Choroid plexus epithelial cell (primary cell): ENCODE measurements around the gene DHPS.
A peak's percentile ranks its signal among the peaks of the same experiment; 100 is the strongest.
"Not testable (repeated sequence)": the region's sequence is repeated elsewhere in the genome, so short reads cannot be mapped to it uniquely, and the experiment has no call there.

ENCODE experiments used
- DNase-seq: peaks from one replicate; pipeline ENCODE4 v3.0.0-alpha.2; 2010; ENCODE audit warnings: low read depth
- H3K4me3 ChIP-seq: 2 replicates; pipeline ENCODE4 v1.5.1; 2011; ENCODE audit warnings: low read depth, mild to moderate bottlenecking, control low read depth, low read length, moderate library complexity
- TF ChIP-seq, protein P1 (sequence below): conservative IDR thresholded peaks from 2 replicates; pipeline ENCODE4 v1.5.1; 2011; ENCODE audit warnings: low read depth, mild to moderate bottlenecking, control low read depth, inconsistent platforms, low read length, moderate library complexity

The DHPS gene

DNA sequence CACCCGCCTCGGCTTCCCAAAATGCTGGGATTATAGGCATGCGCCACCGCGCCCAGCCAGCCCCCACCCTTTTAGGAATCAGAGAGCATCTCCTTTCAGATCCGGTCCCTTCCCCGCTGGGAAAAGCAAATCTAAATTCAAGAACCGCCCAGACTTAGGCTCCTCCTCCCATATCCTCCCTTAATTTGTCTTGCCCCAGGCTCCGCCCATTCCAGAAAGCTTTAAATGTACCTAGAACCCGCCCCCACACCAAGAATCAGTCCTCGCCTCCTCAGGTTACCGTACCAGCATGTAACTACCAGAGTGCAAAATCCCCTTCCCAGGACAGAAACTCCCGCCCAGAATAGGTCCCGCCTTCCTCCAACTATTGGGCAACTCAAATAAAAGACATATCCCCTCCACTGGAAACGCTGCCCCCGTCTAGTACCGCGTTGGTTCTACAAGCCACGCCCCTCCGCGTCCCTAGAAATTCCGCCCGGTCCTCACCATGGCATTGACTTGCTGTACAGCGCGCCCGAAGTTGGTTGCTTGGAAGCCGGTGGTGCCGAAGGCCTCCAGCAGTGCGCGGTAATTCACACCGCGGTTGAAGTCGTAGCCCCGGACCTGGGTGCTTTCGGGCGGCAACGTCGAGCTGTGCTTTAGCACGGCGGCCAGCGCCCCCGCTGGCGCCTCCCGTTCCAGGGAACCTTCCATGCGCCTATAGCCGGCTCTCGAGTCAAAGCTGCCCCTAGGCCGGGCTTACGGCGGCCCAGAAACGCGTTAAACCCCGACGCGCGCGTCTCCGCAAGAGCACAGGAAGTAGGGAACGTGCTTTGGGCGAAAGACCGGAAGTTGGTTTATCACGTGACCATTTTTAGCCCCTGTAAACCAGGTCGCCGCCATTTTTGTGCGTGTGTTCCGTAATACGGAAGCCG, at the start of gene DHPS:
DHPS (minus strand) TSS at position 807 of the 914 bp plus-strand sequence; CDS start at position 693, 114 bp downstream.
- peak within 1 kb of the TSS; percentile 97 for H3K4me3 ChIP-seq
- peak; percentile 99 for DNase-seq
- TF ChIP-seq, protein P1, sequence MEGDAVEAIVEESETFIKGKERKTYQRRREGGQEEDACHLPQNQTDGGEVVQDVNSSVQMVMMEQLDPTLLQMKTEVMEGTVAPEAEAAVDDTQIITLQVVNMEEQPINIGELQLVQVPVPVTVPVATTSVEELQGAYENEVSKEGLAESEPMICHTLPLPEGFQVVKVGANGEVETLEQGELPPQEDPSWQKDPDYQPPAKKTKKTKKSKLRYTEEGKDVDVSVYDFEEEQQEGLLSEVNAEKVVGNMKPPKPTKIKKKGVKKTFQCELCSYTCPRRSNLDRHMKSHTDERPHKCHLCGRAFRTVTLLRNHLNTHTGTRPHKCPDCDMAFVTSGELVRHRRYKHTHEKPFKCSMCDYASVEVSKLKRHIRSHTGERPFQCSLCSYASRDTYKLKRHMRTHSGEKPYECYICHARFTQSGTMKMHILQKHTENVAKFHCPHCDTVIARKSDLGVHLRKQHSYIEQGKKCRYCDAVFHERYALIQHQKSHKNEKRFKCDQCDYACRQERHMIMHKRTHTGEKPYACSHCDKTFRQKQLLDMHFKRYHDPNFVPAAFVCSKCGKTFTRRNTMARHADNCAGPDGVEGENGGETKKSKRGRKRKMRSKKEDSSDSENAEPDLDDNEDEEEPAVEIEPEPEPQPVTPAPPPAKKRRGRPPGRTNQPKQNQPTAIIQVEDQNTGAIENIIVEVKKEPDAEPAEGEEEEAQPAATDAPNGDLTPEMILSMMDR: no peak

DNA sequence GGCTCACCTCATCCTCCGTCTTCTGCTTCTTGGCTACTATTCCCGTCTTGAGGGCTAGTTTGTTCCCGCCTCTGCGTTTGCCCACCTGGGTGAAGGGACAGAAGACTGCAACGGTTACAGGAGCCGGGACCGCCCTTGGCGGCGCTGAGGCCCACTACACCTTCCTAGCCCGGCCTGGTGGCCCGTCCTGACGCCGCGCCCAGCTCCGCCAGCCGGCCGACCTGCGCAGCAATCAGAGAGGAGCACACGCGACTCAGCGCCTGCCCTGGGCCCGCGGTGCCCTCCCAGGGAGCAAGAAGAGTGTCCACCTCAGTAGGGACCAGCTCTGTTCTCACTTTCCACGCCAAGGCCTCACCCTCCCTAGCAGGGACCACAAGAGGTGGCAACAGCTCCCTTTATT, 49.7 kb upstream of the DHPS start:
- TF ChIP-seq, protein P1: no peak
- no peak for DNase-seq
- H3K4me3 ChIP-seq: no peak overlapping the region

DNA sequence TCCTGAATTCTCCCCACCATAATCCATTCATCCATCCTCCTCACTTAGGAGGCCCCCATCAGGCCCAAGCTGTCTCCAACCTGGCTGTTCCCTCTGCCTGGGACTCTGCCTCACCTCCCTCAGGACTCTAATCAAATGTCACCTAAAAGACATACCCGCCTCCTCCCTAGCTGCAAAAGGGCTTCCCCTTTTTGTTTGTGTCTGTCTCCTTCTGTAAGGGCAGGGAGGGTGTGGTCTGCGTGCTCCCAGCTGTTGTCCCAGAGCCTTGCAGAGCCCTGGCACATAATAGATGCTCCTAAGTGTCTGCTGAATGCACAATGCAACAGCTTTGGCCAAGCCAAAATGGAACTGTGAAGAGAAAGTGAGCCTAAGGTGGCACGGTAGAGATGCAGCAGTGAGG, 48.4 kb upstream of the DHPS start:
- no peak for DNase-seq
- TF ChIP-seq, protein P1: no peak

DNA sequence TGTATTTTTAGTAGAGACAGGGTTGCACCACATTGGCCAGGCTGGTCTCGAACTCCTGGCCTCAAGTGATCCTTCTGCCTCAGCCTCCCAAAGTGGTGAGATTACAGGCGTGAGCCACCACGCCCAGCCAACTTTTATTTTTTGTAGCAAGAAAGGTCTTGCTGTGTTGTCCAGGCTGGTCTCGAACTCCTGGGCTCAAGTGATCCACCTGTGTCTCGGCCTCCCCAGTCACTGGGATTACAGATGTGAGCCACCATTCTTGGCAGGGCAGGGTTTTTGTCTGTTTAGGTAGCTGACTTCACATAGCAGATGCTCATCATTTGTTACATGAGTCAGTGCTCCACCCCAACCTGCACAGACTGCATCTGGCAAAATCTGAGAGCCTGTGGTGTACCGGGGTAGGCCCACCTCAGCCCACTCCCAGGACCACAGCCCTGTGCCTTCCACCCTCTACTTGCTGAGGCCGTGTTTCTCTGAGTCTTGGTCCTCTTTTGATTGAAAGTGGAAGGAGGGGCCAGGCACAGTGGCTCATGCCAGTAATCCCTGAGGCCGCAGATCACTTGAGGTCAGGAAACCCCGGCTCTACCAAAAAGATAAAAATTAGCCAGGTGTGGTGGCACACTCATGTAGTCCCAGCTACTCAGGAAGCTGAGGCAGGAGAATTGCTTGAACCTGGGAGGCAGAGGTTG, 46.2 kb upstream of the DHPS start:
- no peak for DNase-seq
- no peak overlapping the region for H3K4me3 ChIP-seq
- TF ChIP-seq, protein P1: no peak

More for the DNA sequence above, 48.4 kb upstream of the DHPS start:
- H3K4me3 ChIP-seq: no peak overlapping the region

DNA sequence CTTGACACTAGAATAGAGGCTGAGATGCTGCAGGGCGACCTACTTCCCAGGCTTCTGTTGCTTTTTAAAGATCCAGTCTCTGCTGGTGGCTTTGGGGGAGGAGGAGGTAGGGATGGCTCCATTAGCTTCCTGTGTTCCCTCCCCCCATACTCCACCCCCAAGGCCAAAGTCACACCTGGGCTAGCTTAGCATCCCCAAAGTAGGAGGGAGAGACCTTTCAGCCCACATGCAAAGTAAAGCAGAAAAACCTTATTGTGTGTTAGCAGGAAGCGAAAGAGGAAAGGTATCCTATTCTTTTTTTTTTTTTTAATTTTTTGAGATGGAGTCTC, 45.3 kb upstream of the DHPS start:
- TF ChIP-seq, protein P1: no peak
- DNase-seq: no peak
- H3K4me3 ChIP-seq: no peak overlapping the region

DNA sequence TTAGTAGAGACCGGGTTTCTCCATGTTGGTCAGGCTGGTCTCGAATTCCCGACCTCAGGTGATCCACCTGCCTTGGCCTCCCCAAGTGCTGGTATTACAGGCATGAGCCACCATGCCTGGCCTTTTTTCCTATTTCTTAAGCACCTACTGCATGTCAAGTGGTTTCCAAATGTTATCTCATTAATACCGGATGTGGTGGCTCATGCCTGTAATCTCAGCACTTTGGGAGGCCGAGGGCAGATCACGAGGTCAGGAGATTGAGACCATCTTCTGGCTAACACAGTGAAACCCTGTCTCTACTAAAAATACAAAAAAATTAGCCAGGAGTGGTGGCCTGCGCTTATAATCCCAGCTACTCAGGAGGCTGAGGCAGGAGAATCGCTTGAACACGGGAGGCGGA, 43.9 kb upstream of the DHPS start:
- not testable (repeated sequence) for DNase-seq, H3K4me3 ChIP-seq

DNA sequence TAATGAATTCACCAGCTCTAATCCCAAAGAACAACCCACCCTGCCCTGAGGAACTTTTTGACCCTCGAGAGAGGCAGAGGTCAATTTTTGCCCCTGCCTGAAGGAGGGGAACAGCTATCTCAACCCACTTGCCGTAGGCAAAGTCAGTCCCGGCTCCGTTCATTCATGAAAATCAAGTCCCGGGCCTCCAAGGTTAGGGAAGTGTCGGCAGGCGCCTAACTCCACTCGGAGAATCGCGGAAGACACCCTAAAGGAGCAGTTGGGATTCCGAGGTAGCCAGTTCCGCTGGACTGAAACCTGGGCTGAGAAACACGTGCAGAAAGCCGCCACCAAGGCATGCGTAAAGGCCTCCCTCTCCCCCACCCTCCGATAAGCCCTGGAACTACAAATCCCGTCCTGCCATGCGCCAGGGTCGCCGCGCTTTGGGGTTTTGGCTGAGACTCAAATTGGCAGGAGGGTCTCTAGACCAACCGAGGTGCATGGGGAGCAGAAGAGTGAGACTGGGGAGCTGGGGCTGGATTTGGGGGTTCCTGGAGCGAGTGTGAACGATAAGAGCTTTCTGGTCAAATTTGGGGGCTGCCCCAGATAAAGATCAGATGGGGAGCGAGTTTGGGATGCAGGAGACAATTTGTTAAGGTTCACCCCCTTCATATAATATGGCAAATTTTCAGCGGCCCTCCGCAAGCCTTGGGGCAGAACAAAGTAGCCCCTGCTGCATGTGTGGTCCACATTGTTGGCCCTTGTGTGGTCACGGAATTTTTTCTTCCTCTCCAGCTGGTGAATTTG, 42.2 kb upstream of the DHPS start, which contains the start of gene TNPO2:
TNPO2 (minus strand) TSS at position 292 of the 786 bp plus-strand sequence. CDS start 2,955 bp downstream, outside the sequence.
- DNase-seq: peak; percentile 71
- TF ChIP-seq, protein P1: no peak
- H3K4me3 ChIP-seq: peak within 1 kb of the TSS; percentile 78
